Fibroblast of mammary gland (primary cell): ENCODE measurements around the gene JUP.

Experiments
- DNase-seq: peaks from one replicate; pipeline ENCODE4 v3.0.0-alpha.2; 2010; ENCODE audit warnings: low read depth
- H3K4me3 ChIP-seq: 2 replicates; pipeline ENCODE4 v1.5.1; 2011; ENCODE audit warnings: low read depth, mild to moderate bottlenecking, low read length, moderate library complexity; ENCODE audit not compliant: control insufficient read depth
- TF ChIP-seq, protein P1 (sequence below): conservative IDR thresholded peaks from 2 replicates; pipeline ENCODE4 v1.5.1; 2011; ENCODE audit warnings: low read depth, low read length, inconsistent platforms; ENCODE audit not compliant: control insufficient read depth, insufficient read depth

JUP gene

DNA sequence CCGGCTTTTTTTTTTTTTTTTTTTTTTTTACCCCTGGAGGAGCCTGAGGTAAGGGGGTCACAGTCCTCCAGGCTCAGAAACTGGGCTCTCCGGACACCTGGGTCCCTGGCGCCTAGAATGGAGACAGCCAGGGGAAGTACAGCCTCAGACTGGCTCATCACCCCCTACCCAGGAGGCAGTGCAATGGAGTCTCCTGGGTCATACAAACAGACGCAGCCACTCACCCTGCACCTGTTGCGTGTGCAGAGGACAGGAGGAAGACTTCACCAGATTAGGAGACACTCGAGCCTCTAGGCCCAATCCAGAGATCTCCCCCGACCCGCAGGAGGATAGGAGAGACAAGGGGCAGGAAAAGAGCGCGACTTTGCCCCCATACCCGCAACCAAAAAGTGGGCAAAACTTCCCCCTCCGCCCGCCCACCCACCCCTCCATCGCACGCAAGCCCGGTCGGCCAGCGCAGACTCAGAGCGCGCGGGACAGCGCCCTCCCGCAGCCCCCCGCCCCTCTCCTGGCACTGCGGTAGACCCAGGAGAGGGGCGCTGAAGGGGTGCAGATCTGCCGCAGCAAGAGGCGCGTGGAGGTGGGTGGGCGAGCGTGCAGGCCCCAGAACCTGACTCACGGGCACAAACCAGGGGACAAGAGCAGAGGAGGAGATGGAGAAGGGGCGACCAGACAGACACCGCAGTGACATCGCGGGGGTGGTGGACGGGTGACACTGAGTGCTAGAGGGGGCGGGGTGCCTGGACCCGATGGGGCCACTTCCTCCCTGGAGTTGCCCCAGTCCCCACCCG, 53.0 kb downstream of the JUP start:
- DNase-seq = no peak
- H3K4me3 ChIP-seq = no peak overlapping the region
- TF ChIP-seq, protein P1, sequence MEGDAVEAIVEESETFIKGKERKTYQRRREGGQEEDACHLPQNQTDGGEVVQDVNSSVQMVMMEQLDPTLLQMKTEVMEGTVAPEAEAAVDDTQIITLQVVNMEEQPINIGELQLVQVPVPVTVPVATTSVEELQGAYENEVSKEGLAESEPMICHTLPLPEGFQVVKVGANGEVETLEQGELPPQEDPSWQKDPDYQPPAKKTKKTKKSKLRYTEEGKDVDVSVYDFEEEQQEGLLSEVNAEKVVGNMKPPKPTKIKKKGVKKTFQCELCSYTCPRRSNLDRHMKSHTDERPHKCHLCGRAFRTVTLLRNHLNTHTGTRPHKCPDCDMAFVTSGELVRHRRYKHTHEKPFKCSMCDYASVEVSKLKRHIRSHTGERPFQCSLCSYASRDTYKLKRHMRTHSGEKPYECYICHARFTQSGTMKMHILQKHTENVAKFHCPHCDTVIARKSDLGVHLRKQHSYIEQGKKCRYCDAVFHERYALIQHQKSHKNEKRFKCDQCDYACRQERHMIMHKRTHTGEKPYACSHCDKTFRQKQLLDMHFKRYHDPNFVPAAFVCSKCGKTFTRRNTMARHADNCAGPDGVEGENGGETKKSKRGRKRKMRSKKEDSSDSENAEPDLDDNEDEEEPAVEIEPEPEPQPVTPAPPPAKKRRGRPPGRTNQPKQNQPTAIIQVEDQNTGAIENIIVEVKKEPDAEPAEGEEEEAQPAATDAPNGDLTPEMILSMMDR = no peak

DNA sequence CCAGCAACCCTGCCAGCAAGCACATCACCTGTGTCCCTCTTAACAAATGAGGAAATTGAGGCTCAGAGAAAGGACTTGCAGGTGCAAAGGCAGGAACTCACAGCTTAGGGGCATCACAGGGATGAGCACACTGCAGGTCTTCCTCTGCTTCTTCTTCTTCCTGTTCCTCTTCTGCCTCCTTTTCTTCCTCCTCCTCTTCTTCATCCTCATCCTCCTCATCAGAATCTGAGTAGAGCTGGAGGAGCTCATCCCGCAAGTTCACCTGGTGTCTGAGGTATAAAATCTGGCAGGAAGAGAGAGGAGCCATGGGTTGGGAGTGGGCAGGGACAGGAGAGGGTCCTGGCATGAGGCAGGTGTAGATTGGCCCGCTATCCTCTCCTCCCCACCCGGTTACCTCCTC, 54.7 kb downstream of the JUP start:
- TF ChIP-seq, protein P1 = no peak
- H3K4me3 ChIP-seq = no peak overlapping the region
- no peak for DNase-seq

DNA sequence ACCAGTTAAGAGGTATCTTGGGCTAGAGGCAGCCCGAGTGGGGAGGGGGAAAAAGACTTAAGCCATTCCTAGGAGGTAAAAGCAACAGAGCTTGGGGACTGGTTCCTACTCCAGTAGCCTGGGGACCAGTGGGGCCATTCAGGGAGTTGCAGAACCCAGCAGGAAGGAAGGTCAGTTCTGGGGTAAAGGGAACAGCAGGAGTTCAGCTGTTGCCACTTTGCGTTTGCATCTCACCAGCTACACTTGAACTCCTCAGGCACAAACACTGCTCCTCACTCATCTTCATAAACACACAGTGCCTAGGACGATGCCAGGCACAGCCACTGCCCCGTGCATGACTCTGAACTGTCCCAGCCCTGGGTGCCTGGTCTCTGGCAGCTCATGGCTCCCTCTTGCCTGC, 56.0 kb downstream of the JUP start:
- DNase-seq = no peak
- H3K4me3 ChIP-seq = no peak overlapping the region
- TF ChIP-seq, protein P1 = no peak

DNA sequence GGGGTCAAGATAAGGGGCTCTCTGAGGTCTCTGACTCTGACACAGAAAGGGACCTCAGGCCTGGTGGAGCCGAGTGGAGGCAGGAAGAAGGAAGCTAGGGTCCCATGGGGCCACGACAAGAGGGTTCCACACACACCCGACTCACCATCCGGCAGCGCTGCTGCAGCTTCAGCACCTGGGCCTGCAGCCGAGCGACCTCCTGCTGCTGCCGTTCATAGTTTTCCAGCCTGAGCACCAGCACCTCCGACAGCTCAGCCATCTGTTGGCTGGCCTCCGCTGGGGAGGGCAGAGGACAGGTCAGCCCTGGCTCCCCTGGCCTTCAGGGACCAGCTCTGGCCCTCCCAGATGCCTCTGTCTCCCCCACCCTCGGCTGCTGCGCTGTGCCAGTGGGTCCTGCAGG, 58.5 kb downstream of the JUP start:
- DNase-seq = no peak
- TF ChIP-seq, protein P1 = no peak

DNA sequence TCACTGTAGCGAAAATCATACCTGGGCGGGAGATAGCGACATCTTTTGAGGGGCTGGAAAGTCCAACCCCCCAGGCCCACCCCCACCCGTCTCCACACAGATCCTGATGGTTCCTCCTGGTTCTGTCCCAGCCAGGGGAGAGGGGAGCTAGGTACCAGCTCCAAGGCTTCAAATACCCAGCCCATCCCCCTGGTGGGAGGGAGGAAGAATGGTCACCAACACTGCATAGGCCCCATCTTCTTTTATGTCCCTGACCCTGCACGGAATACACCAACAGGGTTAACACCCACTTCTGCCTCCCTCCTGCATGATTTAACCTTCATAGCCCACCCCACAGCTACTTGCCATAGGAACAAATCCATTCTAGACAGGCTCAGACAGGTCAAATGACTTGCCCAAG, 61.4 kb downstream of the JUP start:
- TF ChIP-seq, protein P1 = no peak
- no peak overlapping the region for H3K4me3 ChIP-seq
- no peak for DNase-seq

More for the DNA sequence above, 58.5 kb downstream of the JUP start:
- H3K4me3 ChIP-seq = no peak overlapping the region

DNA sequence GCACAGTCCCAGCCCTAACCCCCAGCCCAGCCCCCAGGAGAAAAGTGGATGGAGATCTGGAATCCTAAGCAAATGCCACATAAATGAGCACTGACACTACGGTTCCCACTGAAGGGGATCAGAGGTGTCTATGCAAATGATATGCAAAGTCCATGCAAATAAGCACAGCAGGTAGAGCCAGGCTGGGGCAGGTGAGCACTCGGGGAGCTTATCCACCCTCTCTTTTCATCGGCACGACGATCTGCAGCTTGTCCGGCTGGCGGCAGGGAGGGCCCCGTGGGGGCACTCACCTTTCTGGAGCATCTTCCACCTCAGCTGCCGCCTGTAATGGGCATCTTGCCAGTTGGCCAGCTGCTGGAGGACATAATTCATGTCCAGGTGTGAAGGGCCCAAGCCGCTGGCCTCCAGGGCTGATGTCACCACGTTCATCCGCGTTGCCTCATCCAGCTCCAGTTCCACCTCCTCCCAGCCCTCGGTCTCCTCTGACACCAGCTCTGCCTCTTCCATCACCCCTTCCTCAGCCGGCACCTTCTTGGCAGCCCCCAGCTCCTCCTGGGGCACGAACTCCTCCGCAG, 61.9 kb downstream of the JUP start:
- TF ChIP-seq, protein P1 = no peak
- H3K4me3 ChIP-seq = no peak overlapping the region
- no peak for DNase-seq
